ENCODE results near the gene SLC38A6. TPM values are rescaled to one million over a fixed set of nuclear protein-coding genes. Genes with fewer than 3 reads are reported as not detected.
A peak's percentile ranks its signal among the peaks of the same experiment; 100 is the strongest.

Gene SLC38A6
- total and polyA plus RNA-seq, 9 of the 15 experiments (the other 6 are each of a cell fraction or from before 2014, with no cell fraction given): 9.8 to 40.3 (median 17.6) TPM

GRCh38 chr14:60989599-60989998, 8.6 kb downstream of the SLC38A6 start (continued):
- TF ChIP-seq FOXO4 (CRISPR knock-in tag; IDR thresholded peaks at IDR 0.05): no peak
- TF ChIP-seq ZNF3 (CRISPR knock-in tag; IDR thresholded peaks at IDR 0.05): no peak
- no peak for TF ChIP-seq LCOR (CRISPR knock-in tag; IDR thresholded peaks at IDR 0.05)
- no peak for TF ChIP-seq POLR3A (IDR thresholded peaks at IDR 0.05; ENCODE audit: borderline replicate concordance, extremely low read depth, insufficient read depth, insufficient read length)
- no peak for TF ChIP-seq KLF6 (CRISPR knock-in tag; IDR thresholded peaks at IDR 0.05; ENCODE audit: borderline replicate concordance)
- TF ChIP-seq SNIP1 (IDR thresholded peaks at IDR 0.05; ENCODE audit: low read depth): no peak
- TF ChIP-seq SMC3 (conservative IDR thresholded peaks at IDR 0.05; ENCODE audit: insufficient read depth, low read depth, low read length): no peak
- no peak for TF ChIP-seq RBM39 (optimal IDR thresholded peaks at IDR 0.05; ENCODE audit: low read depth, low read length)
- no peak for TF ChIP-seq TAF1 (IDR thresholded peaks at IDR 0.05; ENCODE audit: control insufficient read depth, extremely low read depth, insufficient read depth, low read length, severe bottlenecking)
- TF ChIP-seq NFXL1 (CRISPR knock-in tag; IDR thresholded peaks at IDR 0.05): no peak
- TF ChIP-seq NR3C1 (CRISPR knock-in tag; IDR thresholded peaks at IDR 0.05): no peak
- TF ChIP-seq, protein P1, sequence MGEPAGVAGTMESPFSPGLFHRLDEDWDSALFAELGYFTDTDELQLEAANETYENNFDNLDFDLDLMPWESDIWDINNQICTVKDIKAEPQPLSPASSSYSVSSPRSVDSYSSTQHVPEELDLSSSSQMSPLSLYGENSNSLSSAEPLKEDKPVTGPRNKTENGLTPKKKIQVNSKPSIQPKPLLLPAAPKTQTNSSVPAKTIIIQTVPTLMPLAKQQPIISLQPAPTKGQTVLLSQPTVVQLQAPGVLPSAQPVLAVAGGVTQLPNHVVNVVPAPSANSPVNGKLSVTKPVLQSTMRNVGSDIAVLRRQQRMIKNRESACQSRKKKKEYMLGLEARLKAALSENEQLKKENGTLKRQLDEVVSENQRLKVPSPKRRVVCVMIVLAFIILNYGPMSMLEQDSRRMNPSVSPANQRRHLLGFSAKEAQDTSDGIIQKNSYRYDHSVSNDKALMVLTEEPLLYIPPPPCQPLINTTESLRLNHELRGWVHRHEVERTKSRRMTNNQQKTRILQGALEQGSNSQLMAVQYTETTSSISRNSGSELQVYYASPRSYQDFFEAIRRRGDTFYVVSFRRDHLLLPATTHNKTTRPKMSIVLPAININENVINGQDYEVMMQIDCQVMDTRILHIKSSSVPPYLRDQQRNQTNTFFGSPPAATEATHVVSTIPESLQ (CRISPR knock-in tag; IDR thresholded peaks at IDR 0.05): 0 out of 2 replicates have a peak, but pooled peaks have one; percentile 41
- no peak for TF ChIP-seq ZNF780A (CRISPR knock-in tag; IDR thresholded peaks at IDR 0.05)
- TF ChIP-seq, protein P2, sequence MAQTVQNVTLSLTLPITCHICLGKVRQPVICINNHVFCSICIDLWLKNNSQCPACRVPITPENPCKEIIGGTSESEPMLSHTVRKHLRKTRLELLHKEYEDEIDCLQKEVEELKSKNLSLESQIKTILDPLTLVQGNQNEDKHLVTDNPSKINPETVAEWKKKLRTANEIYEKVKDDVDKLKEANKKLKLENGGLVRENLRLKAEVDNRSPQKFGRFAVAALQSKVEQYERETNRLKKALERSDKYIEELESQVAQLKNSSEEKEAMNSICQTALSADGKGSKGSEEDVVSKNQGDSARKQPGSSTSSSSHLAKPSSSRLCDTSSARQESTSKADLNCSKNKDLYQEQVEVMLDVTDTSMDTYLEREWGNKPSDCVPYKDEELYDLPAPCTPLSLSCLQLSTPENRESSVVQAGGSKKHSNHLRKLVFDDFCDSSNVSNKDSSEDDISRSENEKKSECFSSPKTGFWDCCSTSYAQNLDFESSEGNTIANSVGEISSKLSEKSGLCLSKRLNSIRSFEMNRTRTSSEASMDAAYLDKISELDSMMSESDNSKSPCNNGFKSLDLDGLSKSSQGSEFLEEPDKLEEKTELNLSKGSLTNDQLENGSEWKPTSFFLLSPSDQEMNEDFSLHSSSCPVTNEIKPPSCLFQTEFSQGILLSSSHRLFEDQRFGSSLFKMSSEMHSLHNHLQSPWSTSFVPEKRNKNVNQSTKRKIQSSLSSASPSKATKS (CRISPR knock-in tag; IDR thresholded peaks at IDR 0.05): no peak
- peak; percentile 61 to 75 for TF ChIP-seq MNT (conservative IDR thresholded peaks at IDR 0.05)
- TF ChIP-seq ETV5 (CRISPR knock-in tag; IDR thresholded peaks at IDR 0.05; ENCODE audit: low read depth): 0 out of 2 replicates have a peak, but pooled peaks have one; percentile 56
- no peak for TF ChIP-seq DIDO1 (tag; IDR thresholded peaks at IDR 0.05; ENCODE audit: low read depth)
- TF ChIP-seq ZNF184 (CRISPR knock-in tag; IDR thresholded peaks at IDR 0.05): no peak
- no peak for TF ChIP-seq ZBTB5 (IDR thresholded peaks at IDR 0.05)
- no peak for TF ChIP-seq SNRNP70 (optimal IDR thresholded peaks at IDR 0.05; ENCODE audit: low read depth, low read length)
- TF ChIP-seq CHD2 (IDR thresholded peaks at IDR 0.05; ENCODE audit: low read depth, low read length): no peak

All from K562 (cell line).